Measurements from ENCODE around the gene PARN.

The PARN gene

GRCh38 chr16:14566599-14566998, 63.5 kb downstream of the PARN start:
- CTCF ChIA-PET = no interaction called here
- POLR2A ChIA-PET = no interaction called here
- no peak for TF ChIP-seq CTCF (IDR thresholded peaks at IDR 0.05; ENCODE audit: insufficient read depth, low read length, missing control alignments)
- H3K4me3 ChIP-seq (ENCODE audit: low read depth, low read length) = no peak overlapping the region
- no peak for DNase-seq (ENCODE audit: low read depth, low spot score)

- no peak overlapping the region for H3K4me3 ChIP-seq (ENCODE audit: low read depth, low read length)
- CTCF ChIA-PET = interaction anchor here (1.1 kb wide), 1 partner anchor 10 kb away, joined by 3 read pairs; no protein-coding TSS in a partner anchor
- no peak for DNase-seq (ENCODE audit: low read depth, low spot score)
- no peak for TF ChIP-seq CTCF (IDR thresholded peaks at IDR 0.05; ENCODE audit: insufficient read depth, low read length, missing control alignments)
- POLR2A ChIA-PET = no interaction called here
Measured at GRCh38 chr16:14565688-14566025, 64.4 kb downstream of the PARN start.

- ChIA-PET POLR2A (no interaction called here), CTCF (interaction anchor here (0.9 to 1.3 kb wide), 4 partner anchors 9 to 36 kb away, joined by 3 to 5 read pairs (median 4); no protein-coding TSS in a partner anchor)
- H3K4me3 ChIP-seq (ENCODE audit: low read depth, low read length) = no peak overlapping the region
- TF ChIP-seq CTCF (IDR thresholded peaks at IDR 0.05; ENCODE audit: insufficient read depth, low read length, missing control alignments) = no peak
- DNase-seq (ENCODE audit: low read depth, low spot score) = no peak
Measured at GRCh38 chr16:14564861-14565687, 65.0 kb downstream of the PARN start.

GRCh38 chr16:14564323-14564722, 65.7 kb downstream of the PARN start:
- CTCF ChIA-PET = interaction anchor here (0.9 to 1.3 kb wide), 4 partner anchors 19 to 315 kb away, joined by 3 to 5 read pairs (median 4); no protein-coding TSS in a partner anchor
- POLR2A ChIA-PET = no interaction called here

GRCh38 chr16:14562691-14563491, 67.2 kb downstream of the PARN start:
- TF ChIP-seq CTCF (IDR thresholded peaks at IDR 0.05; ENCODE audit: insufficient read depth, low read length, missing control alignments) = no peak
- ChIA-PET CTCF (interaction anchor here (0.9 kb wide), 1 partner anchor 30 kb away, joined by 3 read pairs; no protein-coding TSS in a partner anchor), POLR2A (interaction anchor here (0.7 kb wide), 1 partner anchor 69 kb away, joined by 4 read pairs; no protein-coding TSS in a partner anchor)
- no peak overlapping the region for H3K4me3 ChIP-seq (ENCODE audit: low read depth, low read length)
- DNase-seq (ENCODE audit: low read depth, low spot score) = no peak

More at GRCh38 chr16:14564323-14564722, 65.7 kb downstream of the PARN start:
- DNase-seq (ENCODE audit: low read depth, low spot score) = no peak
- no peak for TF ChIP-seq CTCF (IDR thresholded peaks at IDR 0.05; ENCODE audit: insufficient read depth, low read length, missing control alignments)
- no peak overlapping the region for H3K4me3 ChIP-seq (ENCODE audit: low read depth, low read length)

- ChIA-PET POLR2A (no interaction called here), CTCF (interaction anchor here (1.1 to 2.3 kb wide), 2 partner anchors 10 to 15 kb away, joined by 3 to 6 read pairs; no protein-coding TSS in a partner anchor)
- H3K4me3 ChIP-seq (ENCODE audit: low read depth, low read length) = no peak overlapping the region
- no peak for TF ChIP-seq CTCF (IDR thresholded peaks at IDR 0.05; ENCODE audit: insufficient read depth, low read length, missing control alignments)
- no peak for DNase-seq (ENCODE audit: low read depth, low spot score)
Measured at GRCh38 chr16:14560523-14560922, 69.5 kb downstream of the PARN start.
